ENCODE measurements around the gene BAG2. TPM values are rescaled to one million over a fixed set of nuclear protein-coding genes. Genes with fewer than 3 reads are reported as not detected.

BAG2 gene
- polyA plus RNA-seq (2011; rRNA removed) (11.2 and 22.1 TPM in 2 replicates), polyA minus RNA-seq (2011; rRNA and poly(A)+ RNA removed) (7.2 and 7.3 TPM in 2 replicates)

DNA sequence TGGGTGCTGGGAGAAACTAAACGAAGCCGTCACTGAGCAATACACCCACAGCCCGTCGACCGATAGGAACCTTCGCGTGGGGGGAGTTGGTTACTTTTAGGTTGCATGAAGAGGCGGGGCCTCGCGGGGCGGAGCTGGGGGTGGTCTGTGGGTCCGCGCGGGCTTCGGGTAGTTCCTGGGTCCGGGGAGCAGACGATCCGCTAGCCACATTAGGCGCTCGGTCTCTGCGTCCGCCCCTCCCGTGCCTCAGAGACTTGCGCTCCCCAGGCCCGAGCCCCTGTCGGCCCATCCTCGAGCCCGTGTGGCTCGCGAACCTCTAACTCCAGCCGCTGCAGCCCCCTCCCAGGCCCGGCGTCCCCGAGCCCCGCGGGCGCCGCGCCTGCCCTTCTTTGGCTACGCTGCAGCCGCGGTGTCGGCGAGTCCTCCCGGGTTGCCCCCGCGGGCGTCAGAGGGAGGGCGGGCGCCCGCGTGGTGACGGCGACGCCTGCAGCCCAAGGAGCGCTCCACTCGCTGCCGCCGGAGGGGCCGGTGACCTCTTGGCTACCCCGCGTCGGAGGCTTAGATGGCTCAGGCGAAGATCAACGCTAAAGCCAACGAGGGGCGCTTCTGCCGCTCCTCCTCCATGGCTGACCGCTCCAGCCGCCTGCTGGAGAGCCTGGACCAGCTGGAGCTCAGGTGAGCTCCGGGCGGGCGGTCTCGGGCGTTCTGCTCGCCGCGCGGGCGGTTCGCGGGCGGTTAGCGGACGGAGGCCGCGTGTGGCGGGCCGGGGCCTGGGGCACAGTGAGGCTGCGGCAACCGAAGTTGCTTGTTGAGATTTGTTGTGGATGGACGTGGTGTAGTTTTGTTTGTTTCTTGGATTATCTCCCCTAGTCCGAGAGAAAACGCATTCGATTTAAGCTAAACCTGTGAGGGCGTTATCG lies at the start of gene BAG2:
Gene BAG2 (plus strand): TSS at position 191 of the 920 bp plus-strand sequence. CDS start 372 bp downstream, at position 563.
- POLR2A ChIA-PET: interaction anchor here (0.7 kb wide), 1 partner anchor 147 kb away, joined by 3 read pairs; no protein-coding TSS in a partner anchor
- TF ChIP-seq, protein P1, sequence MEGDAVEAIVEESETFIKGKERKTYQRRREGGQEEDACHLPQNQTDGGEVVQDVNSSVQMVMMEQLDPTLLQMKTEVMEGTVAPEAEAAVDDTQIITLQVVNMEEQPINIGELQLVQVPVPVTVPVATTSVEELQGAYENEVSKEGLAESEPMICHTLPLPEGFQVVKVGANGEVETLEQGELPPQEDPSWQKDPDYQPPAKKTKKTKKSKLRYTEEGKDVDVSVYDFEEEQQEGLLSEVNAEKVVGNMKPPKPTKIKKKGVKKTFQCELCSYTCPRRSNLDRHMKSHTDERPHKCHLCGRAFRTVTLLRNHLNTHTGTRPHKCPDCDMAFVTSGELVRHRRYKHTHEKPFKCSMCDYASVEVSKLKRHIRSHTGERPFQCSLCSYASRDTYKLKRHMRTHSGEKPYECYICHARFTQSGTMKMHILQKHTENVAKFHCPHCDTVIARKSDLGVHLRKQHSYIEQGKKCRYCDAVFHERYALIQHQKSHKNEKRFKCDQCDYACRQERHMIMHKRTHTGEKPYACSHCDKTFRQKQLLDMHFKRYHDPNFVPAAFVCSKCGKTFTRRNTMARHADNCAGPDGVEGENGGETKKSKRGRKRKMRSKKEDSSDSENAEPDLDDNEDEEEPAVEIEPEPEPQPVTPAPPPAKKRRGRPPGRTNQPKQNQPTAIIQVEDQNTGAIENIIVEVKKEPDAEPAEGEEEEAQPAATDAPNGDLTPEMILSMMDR (IDR thresholded peaks at IDR 0.05; ENCODE audit: insufficient read depth, low read depth, low read length): no peak
- H3K4me3 ChIP-seq (ENCODE audit: low read depth, low read length): peak within 1 kb of the TSS; percentile 86
- peak; percentile 37 for DNase-seq (ENCODE audit: low read depth)
- CTCF ChIA-PET: interaction anchor here (0.6 to 0.8 kb wide), 2 partner anchors 144 to 269 kb away, joined by 3 read pairs; no protein-coding TSS in a partner anchor
- H3K36me3 ChIP-seq (ENCODE audit: control insufficient read depth, insufficient read depth, low read length): peaks cover 2% of the 10 kb centered on the region
- no peaks in the 10 kb centered on the region for H3K27me3 ChIP-seq (ENCODE audit: control insufficient read depth, insufficient read depth, low read length)

DNA sequence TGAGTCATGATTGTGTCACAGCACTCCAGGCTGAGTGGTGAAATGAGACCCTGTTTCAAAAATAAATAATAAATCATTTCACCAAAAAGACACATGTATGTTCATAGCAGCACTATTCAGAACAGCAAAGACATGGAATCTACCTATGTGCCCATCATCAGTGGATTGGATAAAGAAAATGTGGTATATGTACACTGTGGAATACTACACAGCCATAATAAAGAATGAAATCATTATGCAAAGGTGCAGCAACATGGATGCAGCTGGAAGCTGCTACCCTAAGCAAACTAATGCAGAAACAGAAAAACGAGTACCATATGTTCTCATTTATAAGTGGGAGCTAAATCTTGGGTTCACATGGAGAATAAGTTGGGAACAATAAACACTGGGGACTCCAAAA lies 49.0 kb upstream of the BAG2 start:
- Histone ChIP-seq H3K36me3 (ENCODE audit: control insufficient read depth, insufficient read depth, low read length) (no peaks in the 10 kb centered on the region; the same call in 1 of the 2 replicates), H3K4me3 (ENCODE audit: low read depth, low read length) (no peak overlapping the region), H3K27me3 (ENCODE audit: control insufficient read depth, insufficient read depth, low read length) (no peaks in the 10 kb centered on the region)
- no peak for DNase-seq (ENCODE audit: low read depth)
- POLR2A ChIA-PET: no interaction called here
- TF ChIP-seq, protein P1 (IDR thresholded peaks at IDR 0.05; ENCODE audit: insufficient read depth, low read depth, low read length): no peak
- CTCF ChIA-PET: interaction anchor here (1.4 kb wide), 1 partner anchor 219 kb away, joined by 3 read pairs; no protein-coding TSS in a partner anchor

DNA sequence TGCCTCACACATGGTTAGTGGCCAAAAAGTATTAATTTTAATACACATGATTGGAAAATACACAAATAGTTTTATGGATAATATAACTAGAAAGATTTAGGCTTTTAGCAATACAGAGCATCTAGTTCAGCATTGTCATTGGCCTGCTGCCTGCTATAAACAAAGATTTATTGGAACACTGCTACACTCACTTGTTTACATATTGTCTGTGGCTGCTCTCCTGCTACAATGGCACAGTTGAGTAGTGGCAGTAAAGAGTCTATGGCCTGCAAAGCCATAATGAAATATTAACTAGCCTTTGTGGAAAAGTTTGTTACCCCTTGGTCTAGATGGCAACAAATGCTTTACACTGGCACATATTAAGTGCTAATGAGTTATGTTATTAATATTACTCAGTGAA lies 44.4 kb upstream of the BAG2 start:
- ChIA-PET CTCF (no interaction called here), POLR2A (no interaction called here)
- Histone ChIP-seq H3K36me3 (ENCODE audit: control insufficient read depth, insufficient read depth, low read length) (no peaks in the 10 kb centered on the region; the same call in 1 of the 2 replicates), H3K27me3 (ENCODE audit: control insufficient read depth, insufficient read depth, low read length) (no peaks in the 10 kb centered on the region), H3K4me3 (ENCODE audit: low read depth, low read length) (no peak overlapping the region)
- no peak for DNase-seq (ENCODE audit: low read depth)
- TF ChIP-seq, protein P1 (IDR thresholded peaks at IDR 0.05; ENCODE audit: insufficient read depth, low read depth, low read length): no peak

- no peak for DNase-seq (ENCODE audit: low read depth)
- CTCF ChIA-PET: interaction anchor here (0.6 to 1.6 kb wide), 4 partner anchors 12 to 1030 kb away, joined by 3 to 5 read pairs (median 4); no protein-coding TSS in a partner anchor
- H3K27me3 ChIP-seq (ENCODE audit: control insufficient read depth, insufficient read depth, low read length): no peaks in the 10 kb centered on the region
- POLR2A ChIA-PET: no interaction called here
- H3K4me3 ChIP-seq (ENCODE audit: low read depth, low read length): no peak overlapping the region
- no peaks in the 10 kb centered on the region; the same call in 1 of the 2 replicates for H3K36me3 ChIP-seq (ENCODE audit: control insufficient read depth, insufficient read depth, low read length)
- TF ChIP-seq, protein P1 (IDR thresholded peaks at IDR 0.05; ENCODE audit: insufficient read depth, low read depth, low read length): no peak
These were observed 41.4 kb upstream of the BAG2 start for GRCh38 chr6:57130661-57131177.

- no peak for DNase-seq (ENCODE audit: low read depth)
- ChIA-PET POLR2A (no interaction called here), CTCF (no interaction called here)
- H3K36me3 ChIP-seq (ENCODE audit: control insufficient read depth, insufficient read depth, low read length): no peaks in the 10 kb centered on the region; the same call in none of the 2 replicates
- TF ChIP-seq, protein P1 (IDR thresholded peaks at IDR 0.05; ENCODE audit: insufficient read depth, low read depth, low read length): no peak
- H3K4me3 ChIP-seq (ENCODE audit: low read depth, low read length): no peak overlapping the region
- H3K27me3 ChIP-seq (ENCODE audit: control insufficient read depth, insufficient read depth, low read length): no peaks in the 10 kb centered on the region
These were observed 37.2 kb upstream of the BAG2 start for GRCh38 chr6:57134954-57135353.

Data from BJ (cell line).